HG03457 (cell line): Measurements from ENCODE around the gene BPIFB2.
"Not testable (repeated sequence)": the region's sequence is repeated elsewhere in the genome, so short reads cannot be mapped to it uniquely, and the experiment has no call there.

Experiments used
- ATAC-seq: cut with Tn5 transposase; IDR thresholded peaks from one replicate; pipeline ENCODE4 v1.9.1; 2021; ENCODE audit warnings: moderate number of reproducible peaks; ENCODE audit not compliant: unreplicated experiment

The BPIFB2 gene

DNA sequence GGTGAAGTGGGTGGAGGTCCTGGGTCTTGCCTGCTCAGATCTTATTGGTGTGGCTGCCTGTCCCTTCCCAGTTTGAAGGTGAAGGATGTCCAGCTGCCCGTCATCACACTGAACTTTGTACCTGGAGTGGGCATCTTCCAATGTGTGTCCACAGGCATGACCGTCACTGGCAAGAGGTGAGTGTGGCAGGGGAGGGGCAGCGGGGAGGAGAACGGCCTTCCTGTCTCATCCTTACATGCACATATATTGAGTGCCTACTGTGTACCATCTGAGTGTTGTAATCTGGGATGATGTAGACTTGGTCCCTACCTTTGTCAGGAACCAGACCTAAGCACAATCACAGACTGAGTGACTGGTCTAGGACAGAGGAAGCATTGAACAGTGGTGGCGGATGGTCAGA, 26.6 kb downstream of the BPIFB2 start:
- no peak for ATAC-seq

DNA sequence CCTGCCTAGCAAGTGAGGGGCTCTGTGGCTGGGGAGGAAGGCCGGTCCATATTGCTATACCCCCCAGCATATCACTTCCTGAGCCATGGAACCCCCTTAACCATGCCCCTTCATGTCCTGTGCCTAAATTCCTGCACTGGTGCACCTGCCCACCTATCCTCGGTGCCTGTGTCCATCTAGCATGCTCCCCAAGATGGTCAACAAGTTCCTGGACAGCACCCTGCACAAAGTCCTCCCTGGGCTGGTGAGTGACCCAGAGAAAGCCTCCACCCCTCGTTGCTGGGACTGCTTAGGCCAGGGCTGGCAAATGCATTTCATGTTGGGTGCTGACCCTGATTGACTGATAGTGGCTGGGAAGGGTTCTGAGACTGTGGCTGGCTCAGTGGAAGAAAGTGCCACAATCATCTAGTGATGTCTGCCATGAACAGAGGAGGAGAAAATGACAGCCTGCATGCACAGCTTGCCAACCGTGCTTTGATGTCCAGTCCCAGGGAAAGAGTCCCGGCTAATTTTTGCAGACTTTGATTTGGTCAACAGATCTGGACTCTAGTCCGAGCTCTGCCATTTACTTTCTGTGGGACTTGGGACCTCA, 27.5 kb downstream of the BPIFB2 start:
- no peak for ATAC-seq

DNA sequence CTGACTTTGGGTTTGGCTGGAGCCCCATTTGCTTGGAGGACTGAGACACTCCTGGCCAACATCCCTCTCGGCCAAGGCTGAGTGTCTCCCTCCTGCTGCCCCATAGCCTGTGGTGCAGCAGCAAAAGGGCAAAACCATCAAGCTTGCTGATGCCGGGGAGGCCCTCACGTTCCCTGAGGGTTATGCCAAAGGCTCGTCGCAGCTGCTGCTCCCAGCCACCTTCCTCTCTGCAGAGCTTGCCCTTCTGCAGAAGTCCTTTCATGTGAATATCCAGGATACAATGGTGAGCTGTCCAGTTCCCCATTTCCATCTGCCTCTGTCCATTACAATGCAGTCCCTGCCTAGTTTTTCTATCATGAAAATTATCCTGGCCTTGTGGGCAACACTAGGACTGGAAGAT, 30.0 kb downstream of the BPIFB2 start:
- ATAC-seq = no peak

DNA sequence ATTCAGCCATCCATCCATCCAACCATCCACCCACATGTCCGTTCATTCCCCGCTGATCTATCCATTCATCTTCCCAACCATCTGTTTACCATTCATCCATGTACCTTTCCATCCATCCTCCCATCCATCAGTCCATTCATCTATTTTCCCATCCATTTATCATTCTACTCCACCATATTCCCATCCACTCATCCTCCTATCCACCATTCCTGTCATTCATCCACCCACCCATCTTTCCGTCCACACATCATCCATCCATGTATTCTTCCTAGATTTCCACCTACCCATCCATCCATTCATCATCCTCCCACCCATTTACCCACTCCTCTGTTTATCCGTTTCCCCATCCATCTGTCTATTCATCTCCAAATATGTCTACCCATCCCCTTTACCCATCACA, 30.7 kb downstream of the BPIFB2 start:
- no peak for ATAC-seq

DNA sequence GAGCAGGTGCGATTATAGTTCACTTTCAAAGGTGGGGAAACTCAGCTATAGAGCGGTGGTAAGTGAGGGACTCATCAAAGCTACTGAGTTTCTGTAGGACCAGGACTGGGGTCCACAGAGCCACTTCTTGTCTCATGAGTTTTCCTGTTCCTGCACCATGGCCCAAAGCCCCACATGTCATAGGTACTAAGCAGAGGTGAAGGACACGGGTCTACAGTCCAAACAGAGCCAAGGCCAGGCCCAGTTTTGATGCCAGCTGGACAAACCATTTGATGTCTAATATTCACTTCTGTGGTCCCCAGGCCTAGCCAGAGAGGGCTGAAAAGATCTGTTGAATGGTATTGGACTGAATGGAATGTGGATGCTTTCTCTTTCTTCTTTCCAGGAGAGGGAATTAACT, 34.9 kb downstream of the BPIFB2 start:
- ATAC-seq = no peak

DNA sequence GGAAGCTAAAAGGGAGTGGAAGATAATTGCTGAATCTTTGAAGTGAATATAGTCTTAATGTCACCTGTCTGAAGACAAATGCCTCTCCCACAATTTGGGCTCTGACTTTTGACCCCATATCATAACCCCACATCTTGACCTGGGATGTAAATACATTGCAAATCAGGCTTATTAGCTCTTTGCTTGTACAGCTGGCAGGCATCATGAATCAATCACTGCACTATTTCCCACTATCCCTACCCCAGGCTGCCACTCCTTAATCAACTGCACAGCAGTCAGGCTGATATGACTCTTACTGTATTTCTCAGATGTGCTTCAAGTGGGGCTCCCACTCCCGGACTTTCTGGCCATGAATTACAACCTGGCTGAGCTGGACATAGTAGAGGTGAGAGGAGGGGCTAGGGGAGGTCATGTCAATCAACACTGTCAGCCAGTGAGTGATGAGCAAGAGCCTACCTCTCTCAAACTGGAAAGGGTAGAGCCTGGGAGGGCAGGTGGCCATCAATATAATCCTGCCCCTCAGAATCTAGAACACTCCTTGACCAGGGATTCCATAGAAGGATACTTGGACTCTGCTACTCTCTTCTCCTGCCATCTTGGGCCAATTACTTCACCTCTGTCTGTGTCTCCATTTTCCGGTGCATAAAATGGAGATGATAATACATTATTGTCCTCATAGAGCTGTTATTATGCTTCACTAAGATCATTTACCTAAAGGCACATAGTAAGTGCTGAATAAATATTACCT, 35.7 kb downstream of the BPIFB2 start:
- no peak for ATAC-seq

DNA sequence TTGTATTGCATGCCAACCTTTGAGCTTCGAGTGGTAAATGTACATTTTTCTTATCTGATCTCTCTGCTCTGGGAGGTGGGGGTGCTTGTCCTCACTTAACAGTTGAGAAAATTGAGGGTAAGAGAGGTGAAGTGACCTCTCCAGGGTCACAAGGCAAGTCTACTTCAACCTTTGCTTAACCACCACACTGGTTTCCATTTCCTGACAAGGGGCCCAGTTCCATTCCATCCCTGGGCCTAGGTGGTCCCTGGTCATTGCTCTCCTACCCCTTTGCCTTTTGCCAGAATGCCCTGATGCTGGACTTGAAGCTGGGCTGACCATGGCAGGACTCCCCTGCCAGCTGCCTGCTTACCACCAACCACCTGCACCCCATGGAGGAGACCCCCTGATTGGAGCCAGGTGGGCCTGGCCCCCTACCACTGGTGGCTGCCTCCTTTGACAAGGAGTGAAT, 36.3 kb downstream of the BPIFB2 start:
- no peak for ATAC-seq

DNA sequence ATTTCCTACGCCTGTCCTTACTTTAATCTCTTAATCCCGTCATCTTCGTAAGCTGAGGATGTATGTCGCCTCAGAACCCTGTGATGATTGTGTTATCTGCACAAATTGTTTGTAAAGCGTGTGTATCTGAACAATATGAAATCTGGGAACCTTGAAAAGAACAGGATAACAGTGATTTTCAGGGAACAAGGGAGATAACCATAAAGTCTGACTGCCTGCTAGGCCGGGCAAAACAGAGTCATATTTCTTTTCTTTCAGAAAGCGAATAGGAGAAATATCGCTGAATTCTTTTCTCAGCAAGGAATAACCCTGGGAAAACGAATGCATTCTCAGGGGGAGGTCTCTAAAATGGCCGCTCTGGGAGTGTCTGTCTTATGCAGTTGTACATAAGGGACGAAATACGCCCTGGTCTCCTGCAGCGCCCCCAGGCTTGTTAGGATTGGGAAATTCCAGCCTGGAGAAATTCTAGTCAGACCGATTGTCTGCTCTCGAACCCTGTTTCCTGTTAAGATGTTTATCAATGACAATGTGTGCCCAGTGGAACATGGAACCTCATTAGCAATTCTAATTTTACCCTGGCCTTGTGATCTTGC, 37.7 kb downstream of the BPIFB2 start:
- not testable (repeated sequence) for ATAC-seq

DNA sequence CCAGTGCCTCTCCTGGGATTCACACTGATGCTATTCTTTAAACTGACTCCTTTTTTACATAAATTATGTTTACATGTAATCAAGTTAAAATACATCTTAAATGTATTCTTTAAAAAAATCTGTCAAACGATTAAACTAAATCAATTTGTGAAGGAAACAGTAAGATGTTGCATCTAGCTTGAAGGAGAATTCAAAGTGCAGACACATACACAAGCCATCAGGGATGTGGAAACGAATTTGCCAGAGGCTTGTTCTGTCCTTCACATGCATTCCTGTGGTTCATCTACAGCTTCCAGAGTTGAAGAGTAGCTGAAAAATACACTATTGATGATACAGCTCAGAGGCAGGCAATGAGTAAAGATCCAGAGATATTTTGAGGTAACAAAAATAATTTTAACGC, 38.9 kb downstream of the BPIFB2 start:
- no peak for ATAC-seq

DNA sequence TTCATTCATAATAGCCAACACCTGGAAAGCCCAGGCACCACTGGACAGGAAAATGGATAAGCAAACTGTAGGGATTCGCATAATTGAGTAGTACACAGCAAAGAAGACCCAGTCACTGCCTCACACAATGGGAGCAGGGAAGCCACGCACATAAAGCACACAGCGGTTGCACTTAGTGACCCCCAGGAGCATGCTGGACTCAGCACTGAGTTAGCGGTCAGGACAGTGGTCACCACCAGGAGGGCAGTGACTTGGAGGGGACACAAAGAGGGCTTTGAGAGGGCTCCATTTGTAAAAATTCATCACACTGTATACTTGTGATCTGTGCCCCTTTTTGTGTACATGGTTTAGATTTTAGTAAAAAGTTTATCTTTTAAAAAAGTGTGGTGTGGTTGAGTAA, 43.8 kb downstream of the BPIFB2 start:
- no peak for ATAC-seq

DNA sequence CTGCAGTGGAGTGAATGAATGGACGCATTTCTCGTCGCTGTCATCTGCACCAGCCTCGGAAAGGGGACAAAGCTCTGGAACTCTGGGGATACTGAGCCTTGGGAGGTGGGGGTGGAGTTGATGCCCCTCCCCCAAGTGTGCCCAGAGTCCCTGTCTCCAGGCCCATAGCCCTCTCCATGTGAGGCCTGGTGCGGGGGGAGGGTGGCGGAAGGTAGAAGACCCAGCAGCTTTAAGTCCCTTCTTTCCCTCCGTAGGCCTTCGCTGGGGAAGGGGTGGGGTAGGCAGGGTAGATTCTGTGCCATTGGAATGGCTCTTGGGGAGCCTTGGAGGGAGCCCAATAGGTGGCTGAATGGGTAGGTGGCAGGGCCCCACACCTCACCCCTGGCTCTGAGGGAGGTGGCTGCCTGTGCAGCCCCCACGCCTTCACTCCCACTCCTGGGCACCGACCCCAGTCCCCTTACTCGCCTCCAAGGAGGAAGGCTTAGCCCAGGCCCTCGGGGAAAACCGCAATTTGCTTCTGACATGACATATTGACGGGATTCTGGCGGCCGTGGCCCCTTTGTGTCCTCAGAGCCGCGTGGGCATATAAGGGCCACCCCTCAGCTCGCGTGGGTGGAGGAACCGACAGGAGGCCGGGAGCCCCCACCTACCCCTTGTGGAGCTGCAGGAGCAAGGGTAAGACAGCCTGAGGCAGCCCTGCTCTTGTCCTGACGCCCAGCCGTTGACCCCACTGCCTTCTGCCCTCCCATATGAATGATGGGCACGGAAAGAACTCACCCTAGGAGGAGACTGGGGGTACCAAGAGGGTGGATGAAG, 46.0 kb downstream of the BPIFB2 start, which contains the start of gene BPIFB3:
BPIFB3 (plus strand) TSS at position 613 of the 816 bp plus-strand sequence. CDS start 1,533 bp downstream, outside the sequence.
- ATAC-seq = no peak

DNA sequence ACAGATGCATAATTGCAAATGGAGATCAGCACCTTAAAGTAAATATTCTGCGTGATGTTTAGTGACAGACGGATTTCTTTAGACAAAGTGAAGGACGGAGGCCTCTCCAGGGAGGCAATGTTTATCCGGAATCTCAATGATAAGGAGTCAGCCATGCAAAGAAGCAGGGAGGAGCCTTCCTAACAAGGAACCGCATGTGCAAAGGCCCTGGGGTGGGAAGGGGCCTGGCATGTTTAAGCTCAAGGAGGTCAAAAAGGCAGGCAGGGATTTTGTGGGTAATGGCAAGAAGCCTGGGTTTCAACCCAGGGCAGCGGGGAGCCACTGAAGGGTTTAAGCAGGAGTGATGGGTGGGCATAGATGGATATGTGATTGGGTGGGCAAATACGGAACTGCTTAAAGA, 46.9 kb downstream of the BPIFB2 start:
- no peak for ATAC-seq

DNA sequence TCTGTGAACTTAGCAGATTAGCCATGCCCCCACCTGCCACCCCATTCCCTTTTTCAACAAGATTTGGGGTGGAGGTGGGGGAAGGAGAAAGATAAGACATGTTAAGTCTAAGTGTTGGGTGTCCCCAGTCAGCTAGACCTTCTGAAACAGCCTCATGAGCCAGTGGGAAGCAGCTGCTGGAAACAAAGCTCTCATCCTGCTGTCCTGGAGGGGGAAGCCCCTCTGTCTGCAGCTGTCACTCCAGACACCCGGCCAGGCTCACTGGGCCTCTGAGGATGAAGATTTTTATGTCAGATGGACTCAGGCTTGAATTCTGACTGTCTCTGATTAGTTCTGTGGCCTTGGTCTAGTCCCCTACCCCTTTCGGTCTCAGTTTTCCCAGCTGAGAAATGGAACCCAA, 47.3 kb downstream of the BPIFB2 start:
- ATAC-seq = no peak

DNA sequence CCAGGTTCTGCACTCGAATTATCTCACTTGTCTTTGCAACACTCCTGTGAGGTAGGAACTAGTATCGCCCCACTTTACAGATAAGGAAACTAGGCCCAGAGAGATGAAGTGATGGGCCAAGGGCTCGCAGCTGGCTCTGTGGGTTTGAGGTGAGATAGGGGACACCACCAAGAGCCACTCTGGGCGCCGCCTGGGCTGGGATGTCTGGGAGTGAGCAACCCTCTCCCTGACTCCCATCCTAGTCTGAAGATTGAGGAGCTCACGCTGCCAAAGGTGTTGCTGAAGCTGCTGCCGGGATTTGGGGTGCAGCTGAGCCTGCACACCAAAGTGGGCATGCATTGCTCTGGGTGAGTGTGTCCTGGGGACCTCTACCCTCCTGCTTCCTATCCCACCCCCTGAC, 51.6 kb downstream of the BPIFB2 start:
- no peak for ATAC-seq

DNA sequence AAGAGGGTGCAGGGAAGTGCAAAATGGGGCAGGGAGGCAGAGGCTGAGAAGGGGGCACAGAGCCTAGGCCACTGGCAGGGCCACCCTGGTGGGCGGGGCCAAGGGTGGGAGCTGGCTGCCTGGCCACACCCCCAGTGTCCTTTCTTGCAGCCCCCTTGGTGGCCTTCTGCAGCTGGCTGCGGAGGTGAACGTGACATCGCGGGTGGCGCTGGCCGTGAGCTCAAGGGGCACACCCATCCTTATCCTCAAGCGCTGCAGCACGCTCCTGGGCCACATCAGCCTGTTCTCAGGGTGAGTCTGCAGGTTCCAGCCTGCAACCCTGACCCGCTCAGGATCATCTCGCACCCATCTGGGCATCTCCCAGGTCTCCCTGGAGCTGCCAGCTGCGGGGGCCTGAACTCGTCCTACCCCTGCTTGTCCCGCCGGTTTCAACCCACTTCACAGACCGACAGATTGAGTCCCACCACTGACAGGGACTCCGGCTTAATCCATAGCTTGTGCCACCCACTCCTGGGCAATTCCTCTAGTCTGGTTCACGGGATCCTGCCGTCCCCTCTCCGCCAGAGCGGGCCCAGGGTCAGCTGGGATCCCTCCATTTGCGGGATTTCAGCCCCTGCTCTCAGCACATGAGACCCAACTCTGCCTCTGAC, 52.4 kb downstream of the BPIFB2 start:
- no peak for ATAC-seq

DNA sequence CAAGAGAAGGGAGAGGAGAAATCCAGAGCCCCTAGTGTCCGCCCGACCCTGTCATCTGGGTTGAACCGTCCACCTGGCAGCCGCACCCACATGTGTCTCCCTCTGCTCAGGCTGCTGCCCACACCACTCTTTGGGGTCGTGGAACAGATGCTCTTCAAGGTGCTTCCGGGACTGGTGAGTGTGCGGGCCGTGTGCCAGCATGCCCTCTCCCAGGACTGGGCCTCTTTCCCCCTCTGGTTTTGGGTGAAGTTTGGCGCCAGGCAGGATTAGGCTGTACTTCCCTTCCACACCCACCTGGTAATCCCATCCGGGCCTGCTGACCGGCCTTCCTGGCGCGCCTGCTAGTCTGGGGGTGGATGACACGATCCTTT, 54.1 kb downstream of the BPIFB2 start:
- no peak for ATAC-seq

DNA sequence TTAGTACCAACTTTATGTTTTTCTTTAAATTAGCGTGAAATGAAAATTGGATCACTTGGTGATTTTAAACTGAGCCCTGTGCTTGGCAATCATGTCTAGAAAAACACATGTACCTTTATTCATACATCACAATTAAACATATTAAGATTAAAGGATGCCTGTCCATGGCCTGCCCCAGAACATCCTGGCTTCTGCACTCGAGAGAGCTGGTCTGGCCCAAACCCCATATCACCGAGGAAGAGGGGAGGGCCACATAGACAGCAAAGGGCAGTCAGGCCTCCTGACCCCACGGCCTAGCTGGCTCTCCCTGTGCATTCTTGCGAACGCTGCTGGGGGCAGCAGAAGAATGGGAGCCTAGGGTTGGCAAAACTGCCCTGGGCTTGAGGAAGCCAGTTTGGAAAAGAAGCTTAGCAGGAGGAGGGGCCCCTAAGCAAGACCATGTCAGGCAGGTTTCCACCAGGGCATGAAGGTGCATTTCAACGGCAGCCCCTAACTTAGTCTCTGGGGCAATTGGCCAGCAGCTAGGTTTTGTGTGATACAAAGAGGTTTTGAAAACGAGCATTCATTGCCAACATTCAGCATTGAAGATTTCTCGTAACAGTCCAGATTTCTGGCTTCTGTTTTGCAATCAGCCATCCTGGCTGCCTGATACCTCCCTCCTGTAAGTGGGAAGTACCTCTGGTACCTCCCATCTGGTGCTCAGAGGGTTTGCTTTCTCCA, 54.8 kb downstream of the BPIFB2 start:
- no peak for ATAC-seq

DNA sequence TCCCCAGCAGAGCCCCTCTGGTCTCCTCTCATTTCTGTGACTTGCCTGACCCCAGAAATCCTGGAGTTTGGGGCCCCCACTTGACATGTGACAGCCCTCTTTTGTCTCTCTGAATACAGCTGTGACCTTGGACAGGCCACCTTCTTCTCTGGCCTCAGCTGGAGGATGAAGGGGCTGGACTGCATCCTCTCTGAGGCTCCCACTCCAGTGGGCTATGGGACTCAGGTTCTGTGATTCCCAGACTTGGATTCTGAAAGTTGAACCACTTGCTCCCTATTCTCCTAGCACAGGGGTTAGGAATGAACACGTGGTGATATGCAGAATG, 55.3 kb downstream of the BPIFB2 start:
- ATAC-seq = no peak

DNA sequence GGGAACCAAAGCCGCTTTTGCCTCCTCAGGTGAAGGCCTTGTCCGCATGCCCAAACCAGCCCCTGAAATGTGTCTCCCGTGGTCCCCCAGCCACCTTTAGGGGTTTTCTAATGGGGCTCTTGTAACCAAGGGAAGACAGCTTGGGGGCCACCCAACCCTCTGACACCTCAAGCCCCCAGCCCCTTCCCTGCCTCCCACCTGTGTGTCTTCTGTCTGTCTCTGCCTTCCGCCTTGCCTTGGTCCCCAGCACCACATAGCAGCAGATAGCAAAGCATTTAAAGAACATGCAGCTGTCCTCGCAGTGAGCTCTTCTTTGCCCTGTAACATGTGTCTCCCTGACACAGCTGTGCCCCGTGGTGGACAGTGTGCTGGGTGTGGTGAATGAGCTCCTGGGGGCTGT, 55.8 kb downstream of the BPIFB2 start:
- no peak for ATAC-seq

DNA sequence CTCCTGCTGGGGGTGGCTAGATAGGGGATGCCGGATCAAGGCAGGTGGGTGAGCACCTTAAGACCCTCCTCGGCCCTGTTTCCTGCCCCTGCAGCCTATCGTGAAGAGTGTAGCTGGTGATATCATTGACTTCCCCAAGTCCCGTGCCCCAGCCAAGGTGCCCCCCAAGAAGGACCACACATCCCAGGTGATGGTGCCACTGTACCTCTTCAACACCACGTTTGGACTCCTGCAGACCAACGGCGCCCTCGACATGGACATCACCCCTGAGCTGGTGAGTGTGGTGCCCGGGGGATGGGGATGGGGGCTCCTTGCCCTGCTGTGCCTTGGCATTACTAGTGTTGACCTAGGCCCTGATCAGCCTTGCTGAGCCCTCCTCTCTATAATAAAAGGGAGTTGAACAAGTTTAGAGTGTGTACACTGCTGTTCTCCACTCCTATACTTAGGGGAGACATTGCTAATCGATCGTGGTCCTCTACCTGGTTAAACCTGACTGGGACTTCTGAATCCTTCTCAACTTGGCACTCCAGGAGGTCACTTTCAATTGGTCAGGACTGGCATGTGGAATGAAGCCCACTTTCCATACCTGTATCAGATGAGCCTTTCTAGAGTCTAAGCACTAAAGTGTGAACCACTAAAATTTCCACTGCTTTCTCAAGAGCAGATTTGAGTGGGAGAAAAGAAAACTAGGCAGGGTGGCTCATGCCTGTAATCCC, 57.2 kb downstream of the BPIFB2 start:
- no peak for ATAC-seq
